Right lobe of liver (tissue), 6 donors: ENCODE results near the gene PCNA. TPM values are rescaled to one million over a fixed set of nuclear protein-coding genes. Genes with fewer than 3 reads are reported as not detected.
"Not testable (repeated sequence)": the region's sequence is repeated elsewhere in the genome, so short reads cannot be mapped to it uniquely, and the experiment has no call there.

Source experiments
- ATAC-seq, 4 donors: fragments of 200-7000 bp; cut with Tn5 transposase; one replicate each; pipeline ENCODE4 v1.9.1; 2020; ENCODE audit warnings: mild to moderate bottlenecking in 4 of 4, moderate library complexity in 4 of 4
- DNase-seq, 3 donors: peaks; one replicate each; pipeline ENCODE4 v3.0.0-alpha.2; 2020
- H3K27ac ChIP-seq, 3 donors: fragments of 200-600 bp; one replicate each; pipeline ENCODE4 v1.8.0; 2022
- H3K27me3 ChIP-seq, 2 donors: fragments of 200-600 bp; one replicate each; pipeline ENCODE4 v1.8.0; 2022
- H3K36me3 ChIP-seq, 4 donors: fragments of 200-600 bp; sonication (generic) in 1 of 4; one replicate each; pipeline versions ENCODE4 v1.5.1 to v1.8.0; 2017 to 2022; ENCODE audit warnings: control low read depth in 1 of 4
- H3K4me1 ChIP-seq, 4 donors: fragments of 200-600 bp; sonication (generic) in 1 of 4; one replicate each; pipeline versions ENCODE4 v1.5.1 to v1.8.0; 2017 to 2022; ENCODE audit warnings: control low read depth in 1 of 4
- H3K4me3 ChIP-seq, 3 donors: fragments of 200-600 bp; one replicate each; pipeline ENCODE4 v1.8.0; 2022
- H3K9me3 ChIP-seq, 4 donors: fragments of 200-600 bp; sonication (generic) in 1 of 4; one replicate each; pipeline versions ENCODE4 v1.5.1 to v1.8.0; 2017 to 2022; ENCODE audit warnings: control low read depth in 1 of 4
- POLR2A ChIP-seq: fragments of 450-650 bp; IDR thresholded peaks from one replicate; pipeline ENCODE4 v1.6.1; 2017; ENCODE audit warnings: antibody characterized with exemption, mild to moderate bottlenecking
- WGBS: methylation state at CpG from one replicate; pipeline ENCODE4 v1.1.6; 2018; ENCODE audit warnings: low coverage, low lambda C conversion rate; ENCODE audit not compliant: insufficient coverage; ENCODE audit errors: missing lambda C conversion rate; 5-methylcytosine and 5-hydroxymethylcytosine counted together
- intact Hi-C, 2 donors: fragments of 100-400 bp; cut with DNase I; formaldehyde crosslinking; loops; one replicate each; pipeline versions ENCODE4 v1.11.2 to v1.14.1; 2022
- total RNA-seq, 6 experiments: library from RNA; depleted of rRNA in 2 of 6; stranded (reverse); fragments of >200 nt in 2 of 6; fragmentation: NEBNext Ultra II Directional in 3 of 6; extraction: Animal tissue kit (Norgen Biotek cat#: 25700) in 3 of 6; gene quantifications; one replicate each; pipeline versions ENCODE4 v1.1.0 to v1.2.4, GENCODE V29; 2016 to 2023
- TF ChIP-seq, protein P1 (sequence below), 4 donors: fragments of 200-600 bp in 3 of 4; fragments of 450-650 bp in 1 of 4; IDR thresholded peaks; one replicate each; pipeline versions ENCODE4 v1.5.1 to v1.8.0; 2016 to 2022; ENCODE audit warnings: antibody characterized with exemption in 4 of 4, mild to moderate bottlenecking in 2 of 4
- donor health status: DM: no; HTN: yes; CAD: no.
- donor health status: DM: no; HTN: no; CAD: no.
- donor health status: DM: no; HTN: no; CAD: no.
- donor health status: DM: no; HTN: yes; CAD: no.
- donor health status: DM: no; HTN: yes; CAD: no.

Gene PCNA
- total RNA-seq, 6 experiments from 2014 or later, result 14.8 to 56.1 (median 16.1) TPM

DNA sequence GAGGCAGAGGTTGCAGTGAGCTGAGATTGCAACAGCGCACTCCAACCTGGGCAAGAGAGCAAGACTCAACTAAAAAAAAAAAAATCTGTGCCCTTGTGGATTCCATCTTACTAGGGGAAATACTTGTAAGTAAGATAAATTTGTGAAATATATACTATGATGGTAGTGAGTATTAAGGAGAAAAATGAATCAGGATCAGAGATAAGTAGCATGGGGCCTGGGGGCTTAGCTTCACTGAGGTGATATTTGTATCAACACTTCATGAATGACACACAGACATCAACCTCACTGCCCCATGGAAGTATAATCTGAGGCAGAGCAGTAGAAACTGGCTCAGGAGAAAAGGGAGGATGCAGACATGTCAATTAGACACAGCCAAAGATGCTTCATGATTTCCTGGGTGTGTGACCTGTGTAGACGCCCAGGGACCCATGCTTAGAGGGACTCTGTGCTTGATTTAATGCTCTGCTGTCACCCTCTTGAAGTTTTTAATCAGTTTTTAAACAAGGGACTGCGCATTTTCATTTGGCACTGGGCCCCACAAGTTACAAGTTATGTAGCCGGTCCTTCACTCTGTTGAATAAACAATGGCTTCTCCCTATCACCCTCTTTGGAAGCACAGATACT lies 41.9 kb downstream of the PCNA start:
- Histone ChIP-seq H3K27me3 (no peaks in the 10 kb centered on the region), H3K4me3 (peak overlapping the region in 1 of 3 donors; percentile 14), H3K36me3 (no peaks in the 10 kb centered on the region), H3K9me3 (no peaks in the 10 kb centered on the region), H3K4me1 (peaks cover 0 to 9% (median 5%) of the 10 kb centered on the region in 4 donors), H3K27ac (peak overlapping the region; percentile 54 to 85 (median 71))
- no peak for ATAC-seq
- 53% methylated on average over 4 of the region's 4 CpGs for WGBS
- TF ChIP-seq POLR2A, result no peak
- TF ChIP-seq, protein P1, sequence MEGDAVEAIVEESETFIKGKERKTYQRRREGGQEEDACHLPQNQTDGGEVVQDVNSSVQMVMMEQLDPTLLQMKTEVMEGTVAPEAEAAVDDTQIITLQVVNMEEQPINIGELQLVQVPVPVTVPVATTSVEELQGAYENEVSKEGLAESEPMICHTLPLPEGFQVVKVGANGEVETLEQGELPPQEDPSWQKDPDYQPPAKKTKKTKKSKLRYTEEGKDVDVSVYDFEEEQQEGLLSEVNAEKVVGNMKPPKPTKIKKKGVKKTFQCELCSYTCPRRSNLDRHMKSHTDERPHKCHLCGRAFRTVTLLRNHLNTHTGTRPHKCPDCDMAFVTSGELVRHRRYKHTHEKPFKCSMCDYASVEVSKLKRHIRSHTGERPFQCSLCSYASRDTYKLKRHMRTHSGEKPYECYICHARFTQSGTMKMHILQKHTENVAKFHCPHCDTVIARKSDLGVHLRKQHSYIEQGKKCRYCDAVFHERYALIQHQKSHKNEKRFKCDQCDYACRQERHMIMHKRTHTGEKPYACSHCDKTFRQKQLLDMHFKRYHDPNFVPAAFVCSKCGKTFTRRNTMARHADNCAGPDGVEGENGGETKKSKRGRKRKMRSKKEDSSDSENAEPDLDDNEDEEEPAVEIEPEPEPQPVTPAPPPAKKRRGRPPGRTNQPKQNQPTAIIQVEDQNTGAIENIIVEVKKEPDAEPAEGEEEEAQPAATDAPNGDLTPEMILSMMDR (IDR thresholded peaks at IDR 0.05), result no peak
- intact Hi-C loops, result no loop called here
- no peak for DNase-seq

DNA sequence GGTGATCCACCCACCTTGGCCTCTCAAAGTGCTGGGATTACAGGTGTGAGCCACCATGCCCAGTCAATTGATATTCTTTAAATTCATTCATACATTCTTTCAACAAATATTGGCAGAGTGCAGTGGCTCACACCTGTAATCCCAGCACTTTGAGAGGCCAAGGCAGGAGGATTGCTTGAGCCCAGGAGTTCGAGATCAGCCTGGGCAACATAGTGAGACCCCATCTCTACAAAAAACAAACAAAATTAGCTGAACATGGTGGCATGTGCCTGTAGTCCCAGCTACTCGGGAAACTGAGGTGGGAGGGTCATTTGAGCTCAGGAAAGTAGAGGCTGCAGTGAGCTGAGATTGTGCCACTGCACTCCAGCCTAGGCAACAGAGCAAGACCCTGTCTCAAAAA lies 42.8 kb downstream of the PCNA start:
- ATAC-seq, H3K9me3 ChIP-seq, H3K27me3 ChIP-seq, DNase-seq, H3K4me3 ChIP-seq, intact Hi-C loops, H3K36me3 ChIP-seq, H3K27ac ChIP-seq, H3K4me1 ChIP-seq: not testable (repeated sequence)
- 83% methylated on average over 2 of the region's 2 CpGs for WGBS

DNA sequence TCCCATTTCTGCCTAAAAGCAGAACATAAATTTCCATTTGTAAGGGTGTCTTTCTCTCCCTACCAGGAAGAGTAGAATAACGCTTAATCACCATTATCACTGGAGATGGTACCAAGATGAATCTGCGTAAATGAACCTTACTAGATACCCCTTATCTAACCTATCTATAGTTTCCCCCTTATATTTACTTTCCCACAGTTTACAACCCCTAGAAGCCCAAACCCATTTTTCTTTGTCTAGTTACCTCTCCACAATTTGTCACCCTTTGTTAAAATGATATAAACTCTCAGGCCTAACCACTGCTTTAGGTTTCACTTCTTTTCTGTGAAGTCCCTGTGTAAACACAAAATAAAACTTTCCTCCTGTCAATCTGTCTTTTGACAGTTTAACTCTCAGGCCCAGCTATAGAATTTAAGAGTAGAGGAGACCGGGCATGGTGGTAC lies 45.5 kb downstream of the PCNA start:
- no peaks in the 10 kb centered on the region for H3K27me3 ChIP-seq
- no peaks in the 10 kb centered on the region for H3K9me3 ChIP-seq
- TF ChIP-seq POLR2A, result no peak
- TF ChIP-seq, protein P1 (IDR thresholded peaks at IDR 0.05), result no peak
- no peaks in the 10 kb centered on the region for H3K36me3 ChIP-seq
- H3K4me1 ChIP-seq, result peaks cover 0 to 10% (median 6%) of the 10 kb centered on the region in 4 donors
- peak in 1 of 4 donors; percentile 2 for ATAC-seq
- 80% methylated on average over 3 of the region's 3 CpGs for WGBS
- intact Hi-C loops, result no loop called here
- H3K4me3 ChIP-seq, result no peak overlapping the region
- DNase-seq, result no peak
- no peak overlapping the region for H3K27ac ChIP-seq

DNA sequence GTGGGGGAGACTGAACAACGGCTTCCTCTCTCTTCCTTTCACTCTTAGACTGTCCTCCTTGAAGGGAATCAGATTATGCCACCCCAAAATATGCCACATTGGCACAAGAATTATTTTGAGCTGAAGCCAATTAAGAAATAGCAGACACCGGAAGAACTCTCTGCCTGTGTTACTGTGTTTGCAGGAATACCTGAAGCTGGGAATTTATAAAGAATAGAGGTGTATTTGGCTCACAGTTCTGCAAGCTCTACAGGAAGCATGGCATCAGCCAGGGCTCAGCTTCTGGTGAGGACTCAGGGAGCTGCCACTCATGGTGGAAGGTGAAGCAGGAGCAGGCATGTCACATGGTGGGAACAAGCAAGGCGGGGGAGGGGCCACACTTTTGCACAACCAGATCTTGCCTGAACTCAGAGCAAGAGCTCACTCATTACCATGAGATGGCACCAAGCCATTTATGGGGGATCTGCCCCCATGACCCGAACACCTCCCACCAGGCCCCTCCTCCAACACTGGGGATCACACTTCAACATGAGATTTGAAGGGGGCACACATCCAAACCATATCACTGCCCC lies 46.0 kb downstream of the PCNA start:
- peak; percentile 45 to 59 (median 59) for DNase-seq
- Histone ChIP-seq H3K4me3 (no peak overlapping the region), H3K9me3 (no peaks in the 10 kb centered on the region), H3K27me3 (no peaks in the 10 kb centered on the region), H3K4me1 (peaks cover 0 to 10% (median 6%) of the 10 kb centered on the region in 4 donors), H3K36me3 (no peaks in the 10 kb centered on the region), H3K27ac (peak overlapping the region in 2 of 3 donors; percentile 18 to 53)
- intact Hi-C loops, result no loop called here
- peak in 3 of 4 donors; percentile 2 to 15 (median 7) for ATAC-seq
- 39% methylated on average over 3 of the region's 4 CpGs for WGBS
- no peak for TF ChIP-seq POLR2A
- TF ChIP-seq, protein P1 (IDR thresholded peaks at IDR 0.05), result no peak
